Neural progenitor cell (in vitro differentiated cells): ENCODE data around the gene PRDM7. TPM values are rescaled to one million over a fixed set of nuclear protein-coding genes. Genes with fewer than 3 reads are reported as not detected.
"Not testable (repeated sequence)": the region's sequence is repeated elsewhere in the genome, so short reads cannot be mapped to it uniquely, and the experiment has no call there.

ENCODE experiments used
- DNase-seq: peaks from one replicate; pipeline ENCODE4 v3.0.0-alpha.2; 2016; ENCODE audit warnings: low spot score
- H2AFZ ChIP-seq: fragments of 200-600 bp; sonication (generic); replicated peaks from 2 replicates; pipeline ENCODE4 v1.6.1; 2016; ENCODE audit warnings: antibody characterized with exemption
- H3F3A ChIP-seq: fragments of 200-600 bp; sonication (generic); 2 replicates; pipeline ENCODE4 v1.6.1; 2016; ENCODE audit warnings: antibody characterized with exemption, low read depth
- H3K27ac ChIP-seq: fragments of 200-600 bp; sonication (generic); 2 replicates; pipeline ENCODE4 v1.5.1; 2016; ENCODE audit warnings: mild to moderate bottlenecking
- H3K27me3 ChIP-seq: fragments of 200-600 bp; sonication (generic); 2 replicates; pipeline ENCODE4 v1.6.1; 2016; ENCODE audit warnings: mild to moderate bottlenecking, moderate library complexity
- H3K36me3 ChIP-seq: fragments of 200-600 bp; sonication (generic); 2 replicates; pipeline ENCODE4 v1.5.1; 2016
- H3K4me1 ChIP-seq: fragments of 200-600 bp; sonication (generic); 2 replicates; pipeline ENCODE4 v1.6.1; 2016; ENCODE audit warnings: mixed run types
- H3K4me2 ChIP-seq: fragments of 200-600 bp; sonication (generic); 2 replicates; pipeline ENCODE4 v1.6.1; 2016
- H3K4me3 ChIP-seq: fragments of 200-600 bp; sonication (generic); 2 replicates; pipeline ENCODE4 v1.5.1; 2016
- H3K79me2 ChIP-seq: fragments of 200-600 bp; sonication (generic); 2 replicates; pipeline ENCODE4 v1.6.1; 2016; ENCODE audit warnings: low read depth
- H3K9ac ChIP-seq: fragments of 200-600 bp; sonication (generic); 2 replicates; pipeline ENCODE4 v1.6.1; 2016
- H3K9me3 ChIP-seq: fragments of 200-600 bp; sonication (generic); 2 replicates; pipeline ENCODE4 v1.5.1; 2016; ENCODE audit warnings: low read depth
- H4K20me1 ChIP-seq: fragments of 200-600 bp; sonication (generic); 2 replicates; pipeline ENCODE4 v1.6.1; 2016; ENCODE audit warnings: low read depth
- H3K27ac Mint-ChIP-seq: 3 replicates; pipeline ENCODE4 v1.8.0; 2021; ENCODE audit warnings: mixed read lengths
- H3K27me3 Mint-ChIP-seq: 2 replicates; pipeline ENCODE4 v1.8.0; 2022; ENCODE audit warnings: low read depth, mild to moderate bottlenecking, inconsistent platforms, moderate library complexity, mixed read lengths; ENCODE audit not compliant: insufficient read depth
- H3K36me3 Mint-ChIP-seq: 3 replicates; pipeline ENCODE4 v1.8.0; 2021; ENCODE audit warnings: mixed read lengths
- H3K4me1 Mint-ChIP-seq: 3 replicates; pipeline ENCODE4 v1.8.0; 2021; ENCODE audit warnings: mixed read lengths
- H3K4me3 Mint-ChIP-seq: 3 replicates; pipeline ENCODE4 v1.8.0; 2021; ENCODE audit warnings: mild to moderate bottlenecking, moderate library complexity, mixed read lengths
- H3K9me3 Mint-ChIP-seq: 3 replicates; pipeline ENCODE4 v1.8.0; 2020; ENCODE audit warnings: mixed read lengths
- CTCF ChIP-seq: fragments of 200-600 bp; sonication (generic); IDR thresholded peaks from 2 replicates; pipeline ENCODE4 v1.5.1; 2017; ENCODE audit warnings: antibody characterized with exemption, mild to moderate bottlenecking
- total RNA-seq: library from RNA; depleted of rRNA; stranded (reverse); fragments of >200 nt; gene quantifications from 2 replicates; pipeline ENCODE4 v1.2.3, GENCODE V29; 2015; ENCODE audit warnings: low replicate concordance

Gene PRDM7
- total RNA-seq, 1 donor from 2014 or later = not detected

- DNase-seq, H3K36me3 Mint-ChIP-seq: not testable (repeated sequence)
Measured at GRCh38 chr16:90102086-90102884, 25.2 kb upstream of the PRDM7 start.

DNA sequence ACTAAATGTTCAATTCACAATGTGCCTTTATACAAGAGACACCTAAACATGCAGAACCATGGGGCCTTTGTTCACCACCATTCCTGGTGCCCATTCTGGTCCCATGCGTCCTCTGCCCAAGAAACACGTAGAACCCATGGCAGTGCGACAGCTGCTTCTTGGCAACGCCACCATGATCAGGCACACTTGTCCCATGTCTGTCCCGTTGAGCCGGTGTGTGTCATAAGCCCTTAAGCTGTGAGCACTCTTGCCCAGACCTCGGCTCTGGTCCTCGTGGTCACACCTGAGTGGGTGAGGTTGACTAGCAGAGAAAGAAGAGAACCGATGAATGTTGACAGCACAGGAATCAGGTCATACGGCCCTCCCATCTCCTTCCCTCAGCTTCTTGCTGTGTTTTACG, 24.2 kb upstream of the PRDM7 start:
- not testable (repeated sequence) for H3K27ac Mint-ChIP-seq, H3K9ac ChIP-seq, DNase-seq, H3K79me2 ChIP-seq, H3K27ac ChIP-seq, H4K20me1 ChIP-seq, H3K9me3 ChIP-seq, H3F3A ChIP-seq, H3K4me1 Mint-ChIP-seq, H3K27me3 ChIP-seq, H3K9me3 Mint-ChIP-seq, H3K4me3 ChIP-seq, H3K36me3 ChIP-seq, H3K27me3 Mint-ChIP-seq, H3K36me3 Mint-ChIP-seq, H3K4me3 Mint-ChIP-seq, H3K4me2 ChIP-seq, H2AFZ ChIP-seq, H3K4me1 ChIP-seq

More at GRCh38 chr16:90102086-90102884, 25.2 kb upstream of the PRDM7 start:
- not testable (repeated sequence) for H3K36me3 ChIP-seq, H3K4me1 Mint-ChIP-seq, H3K9ac ChIP-seq, H3K27ac Mint-ChIP-seq, H3K27me3 Mint-ChIP-seq, H3K9me3 ChIP-seq, H3K4me3 ChIP-seq, H3K9me3 Mint-ChIP-seq, H3K79me2 ChIP-seq, H2AFZ ChIP-seq, H3K27ac ChIP-seq, H4K20me1 ChIP-seq, H3F3A ChIP-seq, H3K4me1 ChIP-seq, H3K4me3 Mint-ChIP-seq, H3K4me2 ChIP-seq
- H3K27me3 ChIP-seq = peaks cover 13% of the 10 kb centered on the region

DNA sequence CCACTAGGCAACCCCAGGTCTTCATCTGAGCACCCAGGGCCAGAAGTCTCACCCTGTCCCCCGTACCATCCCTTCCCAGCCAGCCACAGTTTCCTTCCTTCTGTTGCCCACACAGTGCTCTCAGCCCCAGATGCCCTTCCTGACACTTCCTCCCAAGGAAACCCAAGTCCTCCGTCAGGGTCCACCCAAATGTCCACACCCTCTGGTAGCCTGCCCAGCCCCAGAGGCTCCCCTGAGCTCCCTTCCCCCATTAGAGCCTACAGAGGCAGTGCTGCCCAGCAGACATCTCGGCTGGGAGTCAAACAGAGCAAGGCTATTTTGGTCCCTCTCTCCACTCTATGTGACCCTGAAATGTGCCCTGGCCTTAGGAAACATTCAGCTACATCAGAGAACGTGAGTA, 23.7 kb upstream of the PRDM7 start:
- not testable (repeated sequence) for H3K27ac Mint-ChIP-seq, H3K79me2 ChIP-seq, H4K20me1 ChIP-seq

DNA sequence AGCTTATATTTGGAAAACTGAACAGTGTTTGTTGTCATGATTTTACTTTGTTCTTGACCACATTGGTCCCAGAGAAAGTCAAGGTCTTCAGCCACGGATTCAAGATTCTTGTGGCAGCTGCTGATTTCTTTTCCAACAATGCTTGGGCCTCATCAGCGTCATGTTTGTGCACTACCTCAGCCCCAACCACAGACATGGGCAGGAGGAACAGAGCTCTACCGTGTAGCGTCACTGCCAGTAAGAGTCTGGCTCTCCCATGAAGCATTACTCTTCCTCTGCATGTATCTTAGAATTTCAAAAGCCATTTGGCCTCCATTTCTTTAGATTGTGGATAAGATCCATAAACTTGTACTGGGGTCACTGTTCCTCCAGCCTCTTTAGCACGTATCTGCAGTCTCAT, 23.1 kb upstream of the PRDM7 start:
- H3K27ac ChIP-seq, H3K27me3 ChIP-seq, H3K79me2 ChIP-seq, H3K4me1 ChIP-seq, DNase-seq, H3K4me2 ChIP-seq, H3K36me3 ChIP-seq, H4K20me1 ChIP-seq, H3K9ac ChIP-seq, H3K9me3 ChIP-seq, H3K27ac Mint-ChIP-seq, H3F3A ChIP-seq, H2AFZ ChIP-seq, H3K36me3 Mint-ChIP-seq, H3K27me3 Mint-ChIP-seq, H3K9me3 Mint-ChIP-seq, H3K4me3 Mint-ChIP-seq, H3K4me3 ChIP-seq, H3K4me1 Mint-ChIP-seq: not testable (repeated sequence)

More for the DNA sequence above, 23.7 kb upstream of the PRDM7 start:
- H3K4me1 ChIP-seq, H3K27ac ChIP-seq, H3K36me3 Mint-ChIP-seq, DNase-seq, H3K27me3 ChIP-seq, H3K4me1 Mint-ChIP-seq, H3K36me3 ChIP-seq, H3K9ac ChIP-seq, H3K9me3 ChIP-seq, H3K4me3 Mint-ChIP-seq, H3K27me3 Mint-ChIP-seq, H3K4me3 ChIP-seq, H3K9me3 Mint-ChIP-seq, H3F3A ChIP-seq, H2AFZ ChIP-seq, H3K4me2 ChIP-seq: not testable (repeated sequence)

DNA sequence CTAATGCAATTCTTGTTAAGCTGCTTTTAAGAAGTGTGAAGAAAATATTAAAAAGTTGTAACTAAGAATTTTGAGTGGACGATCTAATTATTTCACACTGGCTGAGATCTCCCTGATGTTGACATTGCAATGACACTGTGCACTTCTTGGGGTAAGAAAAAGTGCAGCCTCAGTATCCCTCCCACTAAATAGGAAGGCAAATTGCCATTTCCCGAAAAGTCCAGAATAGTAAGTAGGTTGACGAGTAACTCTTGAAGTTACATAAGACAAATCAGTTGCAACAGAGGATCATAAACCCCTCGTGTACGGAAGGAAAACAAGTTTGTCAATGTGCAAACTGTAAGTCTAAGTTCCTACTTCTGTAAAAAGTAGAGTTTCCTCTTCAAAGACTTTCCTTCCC, 21.8 kb upstream of the PRDM7 start:
- not testable (repeated sequence) for H3K36me3 Mint-ChIP-seq, H3K9ac ChIP-seq, H3K36me3 ChIP-seq, H3K27me3 ChIP-seq, H3K4me2 ChIP-seq, DNase-seq, H2AFZ ChIP-seq, H3K9me3 ChIP-seq, H3K4me3 Mint-ChIP-seq, H3K27me3 Mint-ChIP-seq, H3K4me3 ChIP-seq, H3K4me1 ChIP-seq, H3K4me1 Mint-ChIP-seq, H3K9me3 Mint-ChIP-seq, H3K79me2 ChIP-seq, H3F3A ChIP-seq, H3K27ac ChIP-seq, H4K20me1 ChIP-seq, H3K27ac Mint-ChIP-seq

DNA sequence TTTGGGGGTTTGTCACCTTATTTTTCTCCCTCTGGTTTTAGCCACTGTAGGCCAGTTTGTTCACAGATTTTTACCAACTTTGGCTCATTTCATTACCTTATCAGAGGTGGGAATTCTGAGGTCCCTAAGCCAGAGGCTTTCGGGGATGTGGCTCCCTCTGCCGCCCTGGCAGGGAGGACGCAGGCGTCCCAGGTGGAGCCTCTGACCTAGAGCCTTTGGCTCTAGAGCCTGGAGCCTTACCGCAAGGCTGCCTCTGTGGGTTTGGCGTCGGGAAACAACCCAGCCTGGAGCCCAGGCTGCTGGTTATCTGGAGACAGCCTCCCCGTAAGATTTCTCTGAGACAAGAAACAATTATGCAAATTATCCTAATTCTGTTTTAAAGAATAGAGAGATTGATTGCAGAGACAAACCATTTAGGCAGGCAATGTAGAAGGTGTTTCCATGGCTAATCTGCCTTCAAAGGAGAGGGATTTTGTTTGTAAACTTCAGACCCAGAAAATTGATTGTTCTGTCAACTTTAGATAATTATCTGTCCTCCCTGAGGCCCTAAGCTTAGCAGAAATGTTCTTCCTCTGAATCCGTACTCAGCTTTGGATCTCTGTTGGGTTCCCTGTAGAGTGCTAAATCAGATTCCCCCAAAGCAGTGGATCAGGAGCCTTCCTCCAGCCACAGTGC, 20.0 kb upstream of the PRDM7 start:
- H2AFZ ChIP-seq, H3K4me2 ChIP-seq, H4K20me1 ChIP-seq, H3K4me3 ChIP-seq, H3K27ac ChIP-seq, H3F3A ChIP-seq, H3K27me3 ChIP-seq, H3K36me3 ChIP-seq, H3K4me1 ChIP-seq, H3K4me3 Mint-ChIP-seq, H3K9ac ChIP-seq, H3K27me3 Mint-ChIP-seq, H3K9me3 Mint-ChIP-seq, H3K36me3 Mint-ChIP-seq, H3K9me3 ChIP-seq, H3K27ac Mint-ChIP-seq, H3K79me2 ChIP-seq, H3K4me1 Mint-ChIP-seq: not testable (repeated sequence)
- TF ChIP-seq CTCF = peak; percentile 25
- peak; percentile 40 for DNase-seq

DNA sequence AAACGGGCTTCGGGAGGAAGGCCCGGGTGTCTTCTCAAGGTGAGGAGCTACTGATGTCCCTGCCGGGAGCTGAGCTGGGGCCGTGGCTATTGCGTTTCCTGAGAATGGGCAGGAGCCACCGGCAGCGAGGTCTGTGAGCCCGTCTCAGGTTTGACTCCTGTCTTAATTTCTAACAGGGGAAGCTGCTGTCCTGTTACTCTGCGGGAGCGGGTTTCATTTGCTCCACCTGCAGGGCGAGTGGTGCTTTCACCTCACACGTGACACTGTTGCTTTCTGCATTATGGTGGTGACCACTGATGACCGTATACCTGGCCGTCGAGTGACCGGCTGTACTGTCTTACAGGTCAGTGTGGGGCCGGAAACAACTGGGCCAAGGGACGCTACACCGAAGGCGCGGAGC, 17.7 kb upstream of the PRDM7 start:
- not testable (repeated sequence) for H3K9ac ChIP-seq, H3K4me2 ChIP-seq, H3K36me3 ChIP-seq, H3F3A ChIP-seq, H3K36me3 Mint-ChIP-seq, H3K27me3 ChIP-seq, H2AFZ ChIP-seq, H3K27me3 Mint-ChIP-seq, H3K4me1 ChIP-seq, DNase-seq, H3K27ac Mint-ChIP-seq, H3K27ac ChIP-seq, H4K20me1 ChIP-seq, H3K9me3 ChIP-seq, H3K9me3 Mint-ChIP-seq, H3K4me3 Mint-ChIP-seq, H3K79me2 ChIP-seq, H3K4me1 Mint-ChIP-seq, H3K4me3 ChIP-seq
